GM18526 (cell line): Measurements from ENCODE around the gene ARL10.

ENCODE experiments used
- POLR2A ChIP-seq: IDR thresholded peaks from 3 replicates; pipeline ENCODE4 v1.6.1; 2011; ENCODE audit not compliant: insufficient read length; ENCODE audit errors: extremely low read depth

The ARL10 gene

DNA sequence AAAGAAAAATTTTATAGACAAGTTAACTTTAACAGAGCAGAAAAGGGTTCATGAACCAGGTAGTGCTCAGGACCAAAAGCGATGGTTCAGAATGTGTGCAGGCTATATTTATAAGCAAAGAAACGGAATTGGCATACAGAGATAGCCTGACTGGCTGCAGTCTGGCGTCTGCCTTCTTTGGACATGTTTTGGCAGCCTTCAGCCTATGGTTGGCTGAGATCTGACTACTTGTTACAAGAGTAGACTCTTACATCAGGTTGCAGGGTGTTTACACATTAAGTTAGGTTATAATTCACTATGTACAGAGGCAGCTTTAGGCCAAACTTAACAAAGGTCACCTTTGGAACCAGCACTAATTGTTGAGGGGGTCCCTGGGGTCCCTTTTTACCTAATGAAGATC is 16.1 kb downstream of the ARL10 start:
- no peak for TF ChIP-seq POLR2A

DNA sequence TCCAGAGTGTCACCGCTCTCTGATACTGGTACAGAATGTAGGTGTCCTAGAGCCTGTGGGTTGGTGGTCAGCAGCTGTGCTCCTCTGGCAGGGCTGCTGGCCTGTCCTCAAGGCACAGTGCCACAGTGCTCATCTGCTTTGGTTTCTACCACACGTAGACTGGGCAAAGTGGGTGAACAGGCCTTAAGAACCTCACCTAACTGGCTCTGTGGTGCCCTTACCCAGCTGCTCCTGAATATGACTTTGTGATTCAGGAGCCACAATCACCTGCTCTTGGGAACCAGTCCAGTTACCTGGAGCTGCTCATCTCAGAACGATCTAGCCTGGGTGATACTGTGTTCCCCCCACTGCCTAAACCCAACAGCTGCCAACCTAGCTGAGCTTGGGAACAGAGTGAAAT is 16.7 kb downstream of the ARL10 start:
- no peak for TF ChIP-seq POLR2A

DNA sequence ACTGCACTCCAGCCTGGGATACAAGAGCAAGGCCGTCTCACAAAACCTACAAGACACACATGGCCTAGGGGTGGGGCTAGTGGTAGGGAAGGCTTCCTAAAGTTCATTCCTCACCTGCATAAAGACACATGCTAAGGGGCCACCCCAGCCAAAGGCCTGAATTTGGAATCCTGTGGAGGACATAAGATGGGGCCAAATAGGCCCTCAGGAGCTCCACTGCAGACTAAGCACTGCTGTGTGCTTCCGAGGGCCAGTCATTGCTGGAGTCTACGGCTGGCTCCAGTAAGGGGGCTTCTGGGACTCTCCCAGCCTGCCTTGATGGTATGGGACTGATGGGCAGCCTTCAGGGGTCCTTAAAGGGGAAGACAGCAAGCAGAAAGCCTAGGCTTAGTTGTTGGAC is 17.4 kb downstream of the ARL10 start:
- no peak for TF ChIP-seq POLR2A

DNA sequence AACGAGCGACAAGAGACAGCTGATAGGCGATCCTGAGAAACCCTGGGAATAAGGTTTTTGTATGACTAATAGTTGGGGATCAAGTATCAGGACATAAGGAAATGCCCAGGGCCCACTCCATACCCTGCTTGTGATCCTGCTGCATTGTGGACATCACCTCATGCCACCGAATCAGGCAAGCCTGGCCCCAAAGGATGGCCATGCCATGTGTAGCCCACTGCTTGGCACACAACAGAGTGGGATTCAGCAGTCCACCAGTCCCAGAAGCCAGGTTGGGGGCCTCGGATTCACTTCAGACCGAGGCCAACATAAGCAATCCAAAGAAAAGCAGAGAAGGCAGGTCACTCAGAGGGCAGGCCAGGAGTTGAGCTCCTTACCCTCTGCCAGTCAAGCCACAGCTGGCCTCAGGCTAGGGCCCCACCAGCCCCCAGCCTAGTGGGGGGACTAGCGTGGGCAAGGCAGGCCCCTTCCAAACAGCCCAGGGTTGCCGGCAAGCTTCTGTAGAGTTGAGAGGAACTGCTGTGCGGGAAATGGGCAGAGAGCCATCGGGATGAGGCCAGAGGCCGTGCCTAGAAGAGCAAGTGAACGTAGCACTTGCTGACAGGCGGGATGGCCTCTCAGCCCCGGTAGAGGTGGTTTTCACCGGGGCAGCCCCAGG is 18.1 kb downstream of the ARL10 start:
- TF ChIP-seq POLR2A = no peak

DNA sequence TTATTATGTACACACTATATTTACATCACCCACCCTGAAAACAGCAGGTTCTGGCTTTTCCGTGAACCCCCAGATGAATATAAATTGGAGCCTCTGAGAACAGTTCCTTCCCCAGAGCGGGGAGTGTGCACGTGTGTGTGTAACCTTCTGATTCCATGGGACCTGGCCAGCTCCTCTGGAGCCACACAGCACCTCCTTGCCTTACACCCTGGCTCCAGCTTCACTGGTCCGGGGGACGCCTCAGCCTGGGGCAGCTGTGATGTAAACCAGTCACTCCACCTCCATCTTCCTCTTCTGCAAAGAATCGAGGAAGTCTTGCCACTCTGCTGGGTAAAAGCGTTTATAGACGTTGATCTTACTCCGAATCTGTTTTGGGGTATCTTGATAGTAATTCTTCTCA is 18.7 kb downstream of the ARL10 start:
- TF ChIP-seq POLR2A = no peak

DNA sequence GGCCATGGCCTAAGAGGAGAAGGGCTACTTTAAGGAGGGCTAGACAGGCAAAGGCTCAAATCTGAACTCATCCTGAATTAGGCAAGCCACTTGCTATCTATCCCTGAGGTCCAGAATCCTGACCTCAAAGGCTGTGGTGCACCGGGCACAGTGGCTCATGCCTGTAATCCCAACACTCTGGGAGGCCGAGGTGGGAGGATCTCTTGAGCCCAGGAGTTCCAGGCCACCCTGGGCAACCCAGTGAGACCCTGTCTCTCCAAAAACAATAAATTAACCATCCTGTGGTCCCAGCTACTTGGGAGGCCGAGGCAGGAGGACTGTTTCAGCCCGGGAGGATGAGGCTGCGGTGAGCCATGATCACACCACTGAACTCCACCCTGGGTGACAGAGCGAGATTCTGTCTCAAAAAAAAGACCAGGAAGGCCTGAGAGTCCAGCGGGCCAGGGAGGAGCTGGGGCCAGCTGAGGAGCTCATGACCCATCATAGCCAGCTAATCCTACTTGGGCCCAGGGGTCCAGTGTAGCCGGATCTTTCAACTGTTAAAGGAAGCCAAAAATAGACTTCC is 19.2 kb downstream of the ARL10 start:
- no peak for TF ChIP-seq POLR2A

DNA sequence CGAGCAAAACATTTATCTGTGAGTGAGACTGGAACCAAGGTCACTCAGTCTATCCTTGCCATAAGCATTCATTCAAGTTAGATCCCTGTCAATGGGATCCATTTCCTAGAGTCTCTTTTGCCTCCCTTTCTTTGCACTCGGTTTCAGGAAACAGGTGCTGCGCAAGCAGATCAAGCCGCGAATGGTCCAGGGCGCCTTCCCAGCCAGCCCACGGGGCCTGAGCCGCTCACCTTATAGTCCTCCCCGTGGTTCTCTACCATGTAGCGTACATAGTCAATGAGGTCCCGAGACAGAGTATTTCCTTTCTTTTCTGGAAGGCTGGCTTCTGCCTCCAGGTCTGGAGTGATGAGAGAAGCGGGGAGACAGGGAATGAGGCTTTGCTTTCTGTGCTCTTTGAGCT is 19.7 kb downstream of the ARL10 start:
- no peak for TF ChIP-seq POLR2A

DNA sequence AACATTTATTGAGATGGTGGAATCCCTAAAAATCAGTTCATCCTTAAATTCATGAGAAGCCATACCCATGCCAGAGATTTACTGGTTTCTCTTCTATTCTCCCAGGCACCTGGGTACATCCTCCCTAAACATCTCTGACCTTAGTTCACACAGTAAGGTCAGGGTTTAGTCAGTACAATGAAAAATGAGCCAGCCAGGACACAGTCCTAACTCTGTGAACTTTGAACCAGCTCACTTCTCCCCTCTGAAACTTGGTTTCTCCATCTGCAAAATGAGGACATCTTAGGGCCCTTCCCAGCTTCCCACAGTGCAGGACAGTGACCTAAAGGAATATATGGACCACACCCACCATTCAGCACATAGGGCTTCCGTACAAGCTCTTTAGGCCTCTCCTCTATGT is 21.2 kb downstream of the ARL10 start:
- no peak for TF ChIP-seq POLR2A

DNA sequence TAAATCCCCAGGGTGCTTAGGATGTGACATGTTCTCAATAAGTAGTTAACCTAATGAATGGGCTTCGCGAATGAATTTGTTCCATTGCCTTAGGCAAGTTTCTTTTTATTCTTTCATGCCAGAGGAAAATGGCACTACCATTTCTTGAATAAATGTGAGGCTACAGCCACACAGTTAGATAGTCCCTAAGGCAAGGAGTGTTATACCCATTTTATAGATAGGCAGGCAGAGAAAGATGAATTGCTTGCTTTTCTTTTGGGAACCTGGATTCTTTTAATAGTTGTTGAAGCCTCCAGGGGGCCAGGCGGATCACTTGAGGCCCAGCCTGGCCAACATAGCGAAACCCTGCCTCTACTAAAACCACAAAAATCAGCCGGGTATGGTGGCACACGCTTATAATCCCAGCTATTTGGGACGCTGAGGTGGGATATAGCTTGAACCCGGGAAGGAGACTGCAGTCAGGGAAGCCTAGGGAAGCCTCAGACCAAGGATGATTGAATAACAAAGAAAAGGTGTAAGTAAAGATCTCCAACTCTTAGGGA is 22.2 kb downstream of the ARL10 start:
- no peak for TF ChIP-seq POLR2A

DNA sequence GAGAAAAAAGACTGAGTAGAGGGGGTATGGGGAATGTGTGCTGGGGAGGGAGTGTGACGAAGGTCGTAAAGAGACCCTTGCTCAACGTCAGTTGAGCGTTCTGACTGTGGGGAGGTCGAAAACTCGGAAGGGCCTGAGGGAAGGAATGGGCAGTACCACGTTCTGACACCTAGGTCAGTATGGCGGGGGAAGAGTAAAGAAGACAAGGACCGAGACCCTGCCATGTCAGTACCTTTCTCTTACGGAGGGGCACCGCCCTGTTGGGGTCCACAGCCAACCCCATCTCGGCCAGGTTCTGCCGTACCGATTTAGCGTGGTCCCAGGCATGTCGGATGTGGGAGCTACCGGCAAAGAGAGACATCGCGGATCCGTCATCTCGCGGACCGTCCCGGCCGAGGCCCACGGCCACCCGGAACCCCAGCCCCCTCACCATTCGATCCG is 22.7 kb downstream of the ARL10 start:
- TF ChIP-seq POLR2A = no peak

DNA sequence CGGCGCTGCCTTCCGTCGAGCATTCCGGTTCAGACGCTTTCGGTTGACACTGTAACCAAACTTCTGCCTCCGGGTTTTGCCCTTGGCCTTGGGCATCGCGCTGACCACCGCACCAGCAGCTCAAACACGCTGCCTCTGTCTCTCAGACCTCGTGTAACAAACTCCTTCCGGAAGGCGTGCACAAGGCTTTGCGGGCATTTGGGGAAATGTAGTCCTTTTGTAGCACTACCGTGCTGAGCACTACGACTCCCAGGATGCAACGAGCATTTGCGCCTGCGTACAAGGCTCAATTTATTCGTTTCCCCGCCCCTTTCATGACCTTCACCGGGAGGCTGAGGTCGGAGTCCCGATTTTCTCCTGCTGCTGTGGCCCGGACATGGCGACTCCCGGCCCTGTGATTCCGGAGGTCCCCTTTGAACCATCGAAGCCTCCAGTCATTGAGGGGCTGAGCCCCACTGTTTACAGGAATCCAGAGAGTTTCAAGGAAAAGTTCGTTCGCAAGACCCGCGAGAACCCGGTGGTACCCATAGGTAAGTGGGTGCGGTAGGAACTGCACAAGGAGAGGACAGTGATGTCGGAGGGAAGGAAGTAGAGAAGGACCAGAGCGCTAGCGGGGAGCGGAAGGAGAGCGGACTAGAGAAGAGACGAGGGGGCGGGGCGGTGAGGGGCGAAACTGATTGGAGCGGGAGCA is 23.3 kb downstream of the ARL10 start, which contains the start of the genes HIGD2A and NOP16:
Gene HIGD2A, plus strand, starts transcription at position 308 of the 691 bp plus-strand sequence. Its CDS starts 69 bp downstream, at position 377.
Gene NOP16, minus strand, starts transcription at position 155 of the 691 bp plus-strand sequence. Its CDS starts 59 bp downstream, at position 96.
- TF ChIP-seq POLR2A = peak; percentile 87

DNA sequence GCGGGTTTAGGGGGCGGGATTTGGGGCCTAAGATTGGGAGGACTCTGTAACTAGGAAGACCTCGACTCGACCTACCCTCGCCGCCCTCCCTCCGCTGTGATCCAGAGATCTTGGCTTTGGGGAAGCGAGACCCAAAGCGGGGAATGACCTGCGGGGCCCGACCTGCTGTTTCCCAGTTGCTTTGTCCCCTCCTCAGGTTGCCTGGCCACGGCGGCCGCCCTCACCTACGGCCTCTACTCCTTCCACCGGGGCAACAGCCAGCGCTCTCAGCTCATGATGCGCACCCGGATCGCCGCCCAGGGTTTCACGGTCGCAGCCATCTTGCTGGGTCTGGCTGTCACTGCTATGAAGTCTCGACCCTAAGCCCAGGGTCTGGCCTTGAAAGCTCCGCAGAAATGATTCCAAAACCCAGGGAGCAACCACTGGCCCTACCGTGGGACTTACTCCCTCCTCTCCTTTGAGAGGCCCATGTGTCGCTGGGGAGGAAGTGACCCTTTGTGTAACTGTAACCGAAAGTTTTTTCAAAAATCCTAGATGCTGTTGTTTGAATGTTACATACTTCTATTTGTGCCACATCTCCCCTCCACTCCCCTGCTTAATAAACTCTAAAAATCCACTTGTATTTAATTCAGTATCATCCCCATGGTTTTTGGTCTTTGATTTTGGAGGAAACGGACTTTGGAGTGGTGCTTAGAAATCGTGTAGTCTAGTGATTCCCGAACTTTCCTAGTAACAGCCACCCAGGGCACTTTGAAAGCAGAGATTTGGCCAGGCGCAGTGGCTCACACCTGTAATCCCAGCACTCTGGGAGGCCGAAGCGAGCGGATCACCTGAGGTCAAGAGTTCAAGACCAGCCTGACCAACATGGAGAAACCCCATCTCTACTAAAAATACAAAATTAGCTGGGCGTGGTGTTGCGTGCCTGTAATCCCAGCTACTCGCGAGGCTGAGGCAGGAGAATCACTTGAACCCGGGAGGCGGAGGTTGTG is 24.1 kb downstream of the ARL10 start:
- TF ChIP-seq POLR2A = peak; percentile 79

DNA sequence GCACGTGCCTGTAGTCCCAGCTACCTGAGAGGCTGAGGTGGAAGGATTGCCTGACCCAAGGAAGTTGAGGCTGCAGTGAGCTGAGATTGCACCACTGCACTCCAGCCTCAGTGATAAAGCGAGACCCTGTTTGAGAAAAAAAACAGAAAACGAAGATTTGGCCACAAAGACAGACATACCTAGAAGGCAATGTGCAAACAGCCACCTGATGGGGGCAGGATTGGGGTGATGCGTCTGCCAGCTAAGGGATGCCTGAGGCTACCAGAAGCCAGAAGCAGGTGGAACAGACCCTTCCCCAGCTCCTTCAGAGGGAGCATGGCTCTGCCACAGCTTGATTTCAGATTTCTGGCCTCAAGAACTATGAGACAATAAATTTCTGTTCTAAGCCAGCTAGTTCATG is 26.2 kb downstream of the ARL10 start:
- no peak for TF ChIP-seq POLR2A

DNA sequence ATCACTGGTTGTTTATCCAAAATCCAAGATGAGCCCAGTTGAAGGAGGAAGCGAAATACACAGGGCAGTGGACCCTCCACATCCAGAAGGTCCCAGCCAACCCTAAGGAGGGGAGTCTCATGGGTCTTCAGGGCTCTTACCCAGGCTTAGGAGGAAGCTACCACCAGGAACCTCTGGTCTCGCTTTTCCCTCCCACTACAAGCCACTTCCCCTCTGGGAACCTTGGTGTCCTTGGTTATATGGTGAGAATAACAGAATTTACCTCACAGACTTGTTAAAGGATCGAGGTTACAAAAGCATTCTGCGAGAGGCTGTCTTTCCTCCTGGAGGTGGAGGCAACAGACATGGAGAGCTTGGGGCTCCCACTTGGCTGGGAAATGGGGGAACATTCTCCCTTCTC is 26.7 kb downstream of the ARL10 start:
- no peak for TF ChIP-seq POLR2A

DNA sequence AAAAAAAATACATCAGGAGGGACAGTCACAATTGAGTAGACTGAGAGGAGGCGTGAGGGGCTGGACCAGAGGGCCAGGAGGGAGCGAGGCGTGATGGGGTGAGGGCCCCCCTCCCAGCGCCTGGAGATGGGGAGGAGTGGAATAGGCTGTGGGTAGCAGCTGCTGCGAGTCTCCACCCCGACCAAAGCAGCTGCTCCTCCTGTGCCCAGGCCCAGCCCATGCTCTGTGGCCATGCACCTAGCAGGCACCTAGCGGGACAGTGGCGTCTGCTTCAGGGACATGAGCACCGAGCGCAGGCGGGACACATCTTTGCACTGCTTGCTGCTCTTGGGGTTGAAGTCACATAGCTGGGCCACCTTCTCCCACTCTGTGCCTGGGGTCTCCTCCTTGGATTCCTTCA is 27.2 kb downstream of the ARL10 start:
- no peak for TF ChIP-seq POLR2A

DNA sequence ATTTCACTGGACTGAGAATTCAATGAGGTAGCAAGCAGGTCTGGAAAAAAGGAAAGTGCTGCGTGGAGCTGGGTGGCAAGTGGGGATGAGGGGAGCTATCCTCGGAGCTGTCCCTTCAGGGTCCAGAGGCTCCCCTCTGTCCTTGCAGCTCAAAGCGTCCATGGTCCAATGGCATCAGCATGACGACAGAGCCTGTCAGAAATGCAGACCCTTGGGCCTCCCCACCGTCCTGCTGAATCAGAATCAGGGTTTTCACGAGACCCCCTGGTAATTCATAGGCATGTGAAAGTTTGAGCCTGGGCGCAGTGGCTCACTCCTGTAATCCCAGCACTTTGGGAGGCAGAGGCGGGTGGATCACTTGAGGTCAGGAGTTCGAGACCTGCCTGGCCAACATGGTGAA is 28.8 kb downstream of the ARL10 start:
- TF ChIP-seq POLR2A = no peak
